Osteoblast (primary cell): ENCODE measurements around the gene UBE2U. TPM values are rescaled to one million over a fixed set of nuclear protein-coding genes. Genes with fewer than 3 reads are reported as not detected.
A peak's percentile ranks its signal among the peaks of the same experiment; 100 is the strongest.

Experiments
- DNase-seq: peaks from one replicate; pipeline ENCODE4 v3.0.0; 2011; ENCODE audit warnings: low spot score, mixed read lengths; ENCODE audit not compliant: insufficient read length; ENCODE audit errors: missing footprints
- H2AFZ ChIP-seq: 2 replicates; pipeline ENCODE4 v1.6.0; 2011; ENCODE audit warnings: mild to moderate bottlenecking, low read length
- H3K27ac ChIP-seq: 2 replicates; pipeline ENCODE4 v1.5.1; 2011; ENCODE audit warnings: mild to moderate bottlenecking, low read depth, low read length, moderate library complexity
- H3K27me3 ChIP-seq: 2 replicates; pipeline ENCODE4 v1.6.0; 2012; ENCODE audit warnings: mild to moderate bottlenecking, control low read depth, inconsistent platforms, low read length, moderate library complexity; ENCODE audit not compliant: insufficient read depth
- H3K36me3 ChIP-seq: 2 replicates; pipeline ENCODE4 v1.5.1; 2011; ENCODE audit warnings: mild to moderate bottlenecking, low read length, control low read depth, moderate library complexity; ENCODE audit not compliant: insufficient read depth
- H3K4me1 ChIP-seq: 2 replicates; pipeline ENCODE4 v1.5.1; 2011; ENCODE audit warnings: mild to moderate bottlenecking, low read length, control low read depth, moderate library complexity; ENCODE audit not compliant: insufficient read depth
- H3K4me2 ChIP-seq: 2 replicates; pipeline ENCODE4 v1.6.0; 2011; ENCODE audit warnings: mild to moderate bottlenecking, low read length; ENCODE audit not compliant: insufficient read depth
- H3K4me3 ChIP-seq: fragments of 200-600 bp; sonication (generic); 3 replicates; pipeline ENCODE4 v1.5.1; 2012; ENCODE audit warnings: mild to moderate bottlenecking, low read length, inconsistent platforms; ENCODE audit not compliant: insufficient read depth
- H3K79me2 ChIP-seq: 2 replicates; pipeline ENCODE4 v1.6.0; 2012; ENCODE audit warnings: mild to moderate bottlenecking, low read length, control low read depth, inconsistent platforms; ENCODE audit not compliant: insufficient read depth
- H3K9me3 ChIP-seq: 2 replicates; pipeline ENCODE4 v1.5.1; 2011; ENCODE audit warnings: low read depth, low read length, control low read depth
- H4K20me1 ChIP-seq: 2 replicates; pipeline ENCODE4 v1.6.0; 2012; ENCODE audit warnings: mild to moderate bottlenecking, low read length, control low read depth; ENCODE audit not compliant: insufficient read depth
- total RNA-seq: library from RNA; depleted of rRNA; stranded (reverse); fragments of >200 nt; gene quantifications from 2 replicates; pipeline ENCODE4 v1.2.3, GENCODE V29; 2012
- TF ChIP-seq, protein P1 (sequence below): IDR thresholded peaks from 2 replicates; pipeline ENCODE4 v1.5.1; 2011; ENCODE audit warnings: mild to moderate bottlenecking, low read depth, low read length, moderate library complexity; ENCODE audit errors: extremely low read depth

The UBE2U gene
- total RNA-seq, 1 donor = not detected

DNA sequence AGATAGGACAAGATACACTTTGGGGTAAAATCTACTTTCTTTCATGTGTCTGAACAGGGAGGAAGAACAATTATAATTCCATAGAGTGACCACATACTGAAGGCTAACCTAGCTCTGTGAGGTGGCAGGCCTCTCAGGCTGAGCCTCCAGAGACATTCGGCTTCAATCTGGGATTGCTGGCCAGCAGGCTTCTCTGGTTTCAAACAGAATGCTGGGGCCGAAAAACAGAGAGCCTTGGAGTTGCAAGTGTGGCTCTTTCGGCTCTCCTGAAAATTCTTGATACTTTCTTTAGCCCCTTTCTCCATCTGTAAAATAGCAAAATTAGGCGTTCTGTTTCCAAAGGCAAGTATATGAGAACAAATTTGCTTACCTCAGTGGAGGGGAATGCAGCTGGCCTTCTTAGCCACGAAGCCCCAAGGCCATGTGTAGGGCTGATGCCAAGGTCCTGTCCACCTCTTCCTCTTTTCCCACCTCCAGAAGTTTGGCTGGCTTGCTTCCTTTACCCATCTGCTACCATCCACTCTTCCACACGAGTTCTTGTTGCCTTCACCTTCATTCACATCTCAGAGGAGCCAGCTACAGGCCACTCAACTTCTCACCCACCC is 30.0 kb upstream of the UBE2U start:
- TF ChIP-seq, protein P1, sequence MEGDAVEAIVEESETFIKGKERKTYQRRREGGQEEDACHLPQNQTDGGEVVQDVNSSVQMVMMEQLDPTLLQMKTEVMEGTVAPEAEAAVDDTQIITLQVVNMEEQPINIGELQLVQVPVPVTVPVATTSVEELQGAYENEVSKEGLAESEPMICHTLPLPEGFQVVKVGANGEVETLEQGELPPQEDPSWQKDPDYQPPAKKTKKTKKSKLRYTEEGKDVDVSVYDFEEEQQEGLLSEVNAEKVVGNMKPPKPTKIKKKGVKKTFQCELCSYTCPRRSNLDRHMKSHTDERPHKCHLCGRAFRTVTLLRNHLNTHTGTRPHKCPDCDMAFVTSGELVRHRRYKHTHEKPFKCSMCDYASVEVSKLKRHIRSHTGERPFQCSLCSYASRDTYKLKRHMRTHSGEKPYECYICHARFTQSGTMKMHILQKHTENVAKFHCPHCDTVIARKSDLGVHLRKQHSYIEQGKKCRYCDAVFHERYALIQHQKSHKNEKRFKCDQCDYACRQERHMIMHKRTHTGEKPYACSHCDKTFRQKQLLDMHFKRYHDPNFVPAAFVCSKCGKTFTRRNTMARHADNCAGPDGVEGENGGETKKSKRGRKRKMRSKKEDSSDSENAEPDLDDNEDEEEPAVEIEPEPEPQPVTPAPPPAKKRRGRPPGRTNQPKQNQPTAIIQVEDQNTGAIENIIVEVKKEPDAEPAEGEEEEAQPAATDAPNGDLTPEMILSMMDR = no peak
- DNase-seq = no peak
- H3K4me2 ChIP-seq = peak overlapping the region; percentile 15
- H3K9me3 ChIP-seq = no peaks in the 10 kb centered on the region
- peaks cover 12% of the 10 kb centered on the region for H3K36me3 ChIP-seq
- peaks cover 25% of the 10 kb centered on the region for H3K4me1 ChIP-seq
- H3K79me2 ChIP-seq = no peaks in the 10 kb centered on the region
- no peak overlapping the region for H3K4me3 ChIP-seq
- H3K27ac ChIP-seq = peak overlapping the region; percentile 85
- no peak overlapping the region for H2AFZ ChIP-seq
- no peaks in the 10 kb centered on the region for H3K27me3 ChIP-seq
- H4K20me1 ChIP-seq = no peaks in the 10 kb centered on the region

DNA sequence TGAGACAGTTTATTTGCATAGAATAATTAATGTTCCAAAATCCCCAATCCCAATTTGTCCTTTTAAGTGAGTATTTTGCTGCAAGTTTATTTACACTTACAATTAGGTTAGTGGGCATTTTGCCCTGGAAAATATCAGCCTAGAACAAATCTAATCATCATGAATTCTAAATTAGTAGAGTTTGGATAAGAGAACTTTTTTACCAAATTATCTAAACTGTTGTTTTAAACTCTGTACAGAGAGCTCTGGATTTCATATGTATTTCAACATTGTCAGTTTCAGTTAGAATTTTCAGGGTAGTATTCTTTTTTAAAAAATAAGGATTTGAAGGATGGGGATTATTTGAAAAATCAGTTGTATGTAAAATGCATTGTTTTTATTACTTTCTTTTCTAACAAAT is 27.8 kb upstream of the UBE2U start:
- no peak overlapping the region for H3K4me2 ChIP-seq
- no peak overlapping the region for H3K27ac ChIP-seq
- H3K27me3 ChIP-seq = no peaks in the 10 kb centered on the region
- H3K4me1 ChIP-seq = peaks cover 25% of the 10 kb centered on the region
- no peak for DNase-seq
- TF ChIP-seq, protein P1 = no peak
- H3K9me3 ChIP-seq = no peaks in the 10 kb centered on the region
- H4K20me1 ChIP-seq = no peaks in the 10 kb centered on the region
- H3K4me3 ChIP-seq = no peak overlapping the region
- no peaks in the 10 kb centered on the region for H3K79me2 ChIP-seq
- no peak overlapping the region for H2AFZ ChIP-seq
- peaks cover 22% of the 10 kb centered on the region for H3K36me3 ChIP-seq

DNA sequence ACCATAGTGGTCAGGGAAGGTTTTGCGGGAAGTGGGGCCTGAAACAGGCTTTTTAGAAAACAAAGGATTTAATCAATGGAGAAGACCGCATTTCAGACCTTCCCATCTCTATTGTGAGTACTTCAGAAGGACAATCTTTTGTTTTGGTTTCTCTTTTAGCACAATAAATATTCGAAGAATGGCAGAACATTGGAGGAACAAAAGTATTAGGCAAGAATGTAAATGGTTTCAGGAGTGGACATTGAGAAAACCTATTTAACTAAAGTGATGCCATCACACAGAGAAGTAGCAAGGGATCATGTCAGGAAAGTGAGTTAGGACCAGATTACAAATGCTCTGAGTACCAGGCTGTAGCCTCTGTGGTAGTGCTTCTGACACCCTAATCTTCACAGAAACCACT is 26.8 kb upstream of the UBE2U start:
- Histone ChIP-seq H4K20me1 (no peaks in the 10 kb centered on the region), H3K4me3 (no peak overlapping the region), H2AFZ (no peak overlapping the region), H3K9me3 (no peaks in the 10 kb centered on the region), H3K27me3 (no peaks in the 10 kb centered on the region), H3K4me2 (no peak overlapping the region), H3K36me3 (peaks cover 22% of the 10 kb centered on the region), H3K27ac (no peak overlapping the region), H3K79me2 (no peaks in the 10 kb centered on the region), H3K4me1 (peaks cover 17% of the 10 kb centered on the region)
- DNase-seq = no peak
- TF ChIP-seq, protein P1 = no peak

DNA sequence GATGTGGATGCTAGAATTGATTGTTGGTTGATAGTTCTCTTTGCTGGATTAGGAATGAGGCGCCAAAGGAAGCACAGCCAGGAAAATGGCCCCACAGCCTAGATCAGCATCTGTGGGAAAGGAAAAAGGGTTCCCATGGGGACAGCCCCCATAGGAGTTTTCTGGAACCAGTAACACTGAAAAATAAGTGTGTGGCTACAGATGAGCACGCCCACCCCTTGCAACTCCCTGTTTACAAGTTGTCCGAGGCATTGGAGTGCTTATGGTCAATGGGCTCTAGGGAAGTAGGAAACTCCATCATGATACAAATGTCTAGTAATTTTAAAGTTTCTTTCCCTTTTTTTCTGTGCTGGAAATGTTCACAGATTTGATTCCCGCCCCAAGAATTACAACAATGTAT is 23.8 kb upstream of the UBE2U start:
- TF ChIP-seq, protein P1 = no peak
- Histone ChIP-seq H3K9me3 (no peaks in the 10 kb centered on the region), H3K4me2 (no peak overlapping the region), H3K36me3 (peaks cover 22% of the 10 kb centered on the region), H3K4me1 (peaks cover 10% of the 10 kb centered on the region), H2AFZ (no peak overlapping the region), H3K27me3 (no peaks in the 10 kb centered on the region), H3K79me2 (no peaks in the 10 kb centered on the region), H4K20me1 (no peaks in the 10 kb centered on the region), H3K27ac (no peak overlapping the region), H3K4me3 (no peak overlapping the region)
- no peak for DNase-seq
